BJ (cell line): Measurements from ENCODE around the gene CHAT. TPM values are rescaled to one million over a fixed set of nuclear protein-coding genes. Genes with fewer than 3 reads are reported as not detected.

Source experiments
- CTCF ChIA-PET: fragments of 350-600 bp; formaldehyde crosslinking; extraction: SDS; loops from one replicate; lab custom pipeline; 2021; ENCODE audit warnings: antibody characterized with exemption, inconsistent platforms; lab: Yijun Ruan, JAX
- POLR2A ChIA-PET: fragments of 300-600 bp; sonication (Branson Sonifier 250); formaldehyde crosslinking; extraction: SDS; loops from one replicate; lab custom pipeline; 2021; ENCODE audit warnings: antibody characterized with exemption; lab: Charles Lee
- DNase-seq: peaks from one replicate; pipeline ENCODE4 v3.0.0-alpha.2; 2011; ENCODE audit warnings: low read depth
- H3K27me3 ChIP-seq: 2 replicates; pipeline ENCODE4 v1.6.0; 2011; ENCODE audit warnings: low read length; ENCODE audit not compliant: control insufficient read depth, insufficient read depth
- H3K36me3 ChIP-seq: 2 replicates; pipeline ENCODE4 v1.5.1; 2011; ENCODE audit warnings: low read length; ENCODE audit not compliant: control insufficient read depth, insufficient read depth
- H3K4me3 ChIP-seq: 2 replicates; pipeline ENCODE4 v1.5.1; 2011; ENCODE audit warnings: low read depth, mild to moderate bottlenecking, control low read depth, low read length
- polyA plus RNA-seq: library from polyadenylated mRNA; depleted of rRNA; stranded (reverse); fragments of >200 nt; gene quantifications from 2 replicates; pipeline ENCODE4 v1.2.3, GENCODE V29; 2011
- TF ChIP-seq, protein P1 (sequence below): IDR thresholded peaks from 2 replicates; pipeline ENCODE4 v1.5.1; 2011; ENCODE audit warnings: low read depth, mild to moderate bottlenecking, control low read depth, inconsistent platforms, low read length, moderate library complexity; ENCODE audit not compliant: insufficient read depth

CHAT gene
- polyA plus RNA-seq, 1 experiment = not detected

DNA sequence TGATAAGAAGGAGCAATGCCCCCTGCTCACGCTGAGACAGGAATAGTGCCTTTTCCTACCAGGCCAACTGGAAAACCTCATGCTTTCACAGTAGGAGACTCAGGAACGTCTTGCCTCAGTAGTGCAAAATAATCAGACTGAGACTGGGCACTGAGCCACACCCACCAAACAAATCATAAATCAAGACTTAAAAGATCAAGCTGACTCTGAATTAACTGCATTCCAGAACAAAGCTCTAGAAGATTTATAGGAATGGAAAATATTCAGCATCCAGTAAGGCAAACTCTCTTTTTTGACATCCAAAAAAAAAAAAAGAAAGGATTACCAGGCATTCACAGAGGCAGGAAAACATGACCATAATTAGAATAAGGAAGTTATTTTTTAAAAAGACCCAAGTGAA lies 34.2 kb upstream of the CHAT start:
- Histone ChIP-seq H3K36me3 (no peaks in the 10 kb centered on the region), H3K27me3 (no peaks in the 10 kb centered on the region), H3K4me3 (no peak overlapping the region)
- ChIA-PET POLR2A (interaction anchor here (0.6 kb wide), 1 partner anchor 41 kb away, joined by 4 read pairs; no protein-coding TSS in a partner anchor), CTCF (interaction anchor here (7.9 kb wide), 1 partner anchor 15 kb away, joined by 41 read pairs; no protein-coding TSS in a partner anchor)
- TF ChIP-seq, protein P1, sequence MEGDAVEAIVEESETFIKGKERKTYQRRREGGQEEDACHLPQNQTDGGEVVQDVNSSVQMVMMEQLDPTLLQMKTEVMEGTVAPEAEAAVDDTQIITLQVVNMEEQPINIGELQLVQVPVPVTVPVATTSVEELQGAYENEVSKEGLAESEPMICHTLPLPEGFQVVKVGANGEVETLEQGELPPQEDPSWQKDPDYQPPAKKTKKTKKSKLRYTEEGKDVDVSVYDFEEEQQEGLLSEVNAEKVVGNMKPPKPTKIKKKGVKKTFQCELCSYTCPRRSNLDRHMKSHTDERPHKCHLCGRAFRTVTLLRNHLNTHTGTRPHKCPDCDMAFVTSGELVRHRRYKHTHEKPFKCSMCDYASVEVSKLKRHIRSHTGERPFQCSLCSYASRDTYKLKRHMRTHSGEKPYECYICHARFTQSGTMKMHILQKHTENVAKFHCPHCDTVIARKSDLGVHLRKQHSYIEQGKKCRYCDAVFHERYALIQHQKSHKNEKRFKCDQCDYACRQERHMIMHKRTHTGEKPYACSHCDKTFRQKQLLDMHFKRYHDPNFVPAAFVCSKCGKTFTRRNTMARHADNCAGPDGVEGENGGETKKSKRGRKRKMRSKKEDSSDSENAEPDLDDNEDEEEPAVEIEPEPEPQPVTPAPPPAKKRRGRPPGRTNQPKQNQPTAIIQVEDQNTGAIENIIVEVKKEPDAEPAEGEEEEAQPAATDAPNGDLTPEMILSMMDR = no peak
- DNase-seq = peak; percentile 55

DNA sequence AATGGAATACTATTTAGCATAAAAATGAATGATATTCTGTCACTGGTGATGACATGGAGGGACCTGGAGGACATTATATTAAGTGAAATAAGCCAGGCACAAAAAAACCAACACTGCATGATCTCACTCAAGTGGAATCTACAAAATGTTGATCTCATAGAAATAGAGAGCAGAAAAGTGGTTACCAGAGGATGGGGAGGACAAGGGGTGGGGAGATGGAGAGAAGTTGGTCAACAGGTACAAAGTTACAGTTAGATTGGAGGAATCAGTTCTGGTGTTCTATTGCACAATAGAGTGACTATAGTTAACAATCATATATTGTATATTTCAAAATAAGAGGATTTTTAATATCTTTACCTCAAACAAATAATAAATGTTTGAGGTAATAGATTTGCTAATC lies 28.4 kb upstream of the CHAT start:
- CTCF ChIA-PET = interaction anchor here (1.9 kb wide), 1 partner anchor 9 kb away, joined by 17 read pairs; no protein-coding TSS in a partner anchor
- no peak for DNase-seq

DNA sequence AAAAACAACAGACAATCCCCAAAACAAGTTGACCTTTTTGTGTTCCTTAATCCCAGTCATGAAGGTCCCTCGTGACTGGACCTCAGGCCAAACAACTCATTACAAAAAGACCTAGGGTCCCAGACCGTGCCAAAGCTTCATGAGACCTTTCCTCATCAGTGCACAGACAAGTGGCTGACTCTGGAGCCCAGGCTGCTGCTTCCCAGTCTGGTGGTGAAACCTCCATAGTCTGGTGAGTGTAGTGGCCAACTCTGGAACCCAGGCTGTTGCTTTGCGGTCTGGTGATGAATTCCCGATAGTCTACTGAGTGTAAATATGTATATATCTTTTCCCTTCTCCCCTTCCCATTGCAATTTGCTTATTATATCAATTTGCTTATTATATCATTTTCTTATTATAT lies 25.9 kb upstream of the CHAT start:
- Histone ChIP-seq H3K27me3 (no peaks in the 10 kb centered on the region), H3K4me3 (no peak overlapping the region), H3K36me3 (no peaks in the 10 kb centered on the region)
- CTCF ChIA-PET = no interaction called here
- no peak for DNase-seq
- TF ChIP-seq, protein P1 = no peak
- POLR2A ChIA-PET = no interaction called here

More for the DNA sequence above, 28.4 kb upstream of the CHAT start:
- Histone ChIP-seq H3K27me3 (no peaks in the 10 kb centered on the region), H3K4me3 (no peak overlapping the region), H3K36me3 (no peaks in the 10 kb centered on the region)
- POLR2A ChIA-PET = no interaction called here
- TF ChIP-seq, protein P1 = no peak

DNA sequence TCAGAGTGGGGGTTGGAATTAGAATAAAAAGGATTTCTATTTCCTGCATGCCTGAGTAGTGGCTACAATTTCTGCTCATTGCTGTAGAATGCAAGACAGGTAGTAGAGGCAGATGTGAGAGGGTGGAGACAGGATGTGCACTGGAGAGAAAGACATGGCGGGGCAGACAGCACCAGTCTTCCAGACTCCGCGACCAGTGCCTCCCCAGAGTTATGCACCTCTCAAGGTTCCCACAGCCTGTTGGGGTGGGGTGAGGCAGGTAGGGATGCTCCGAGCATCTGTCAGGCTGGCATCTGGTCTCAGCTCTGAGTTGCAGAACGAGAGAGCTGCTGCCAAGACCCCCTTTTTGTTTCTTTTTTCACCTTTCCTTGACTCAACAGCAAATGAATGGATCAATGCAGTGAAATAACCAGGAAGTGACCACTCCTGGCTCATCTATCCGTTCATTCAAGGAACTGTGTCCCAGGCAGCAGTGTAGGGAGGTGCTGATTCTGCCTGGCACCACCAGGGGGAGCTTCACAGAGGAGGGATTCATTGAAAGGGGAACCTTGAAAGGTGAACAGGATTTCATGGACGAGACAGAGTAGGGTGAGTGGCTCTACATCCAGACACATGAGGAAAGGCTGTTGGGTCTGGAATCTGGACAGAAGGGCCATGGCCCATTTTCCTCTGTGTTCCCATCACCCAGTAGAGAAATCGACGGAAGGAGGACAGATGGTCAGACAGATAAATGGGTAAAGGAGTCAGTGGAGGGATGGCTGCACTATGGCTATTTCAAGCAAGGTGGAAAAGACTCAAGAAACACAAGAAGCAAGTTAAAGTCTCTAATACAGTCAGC lies 20.9 kb upstream of the CHAT start:
- no peak for DNase-seq
- POLR2A ChIA-PET = no interaction called here
- Histone ChIP-seq H3K4me3 (no peak overlapping the region), H3K27me3 (no peaks in the 10 kb centered on the region), H3K36me3 (no peaks in the 10 kb centered on the region)
- TF ChIP-seq, protein P1 = peak; percentile 99
- CTCF ChIA-PET = interaction anchor here (0.8 to 4.1 kb wide), 21 partner anchors 8 to 632 kb away, joined by 3 to 41 read pairs (median 4); partner anchors contain the start of gene SLC18A3

DNA sequence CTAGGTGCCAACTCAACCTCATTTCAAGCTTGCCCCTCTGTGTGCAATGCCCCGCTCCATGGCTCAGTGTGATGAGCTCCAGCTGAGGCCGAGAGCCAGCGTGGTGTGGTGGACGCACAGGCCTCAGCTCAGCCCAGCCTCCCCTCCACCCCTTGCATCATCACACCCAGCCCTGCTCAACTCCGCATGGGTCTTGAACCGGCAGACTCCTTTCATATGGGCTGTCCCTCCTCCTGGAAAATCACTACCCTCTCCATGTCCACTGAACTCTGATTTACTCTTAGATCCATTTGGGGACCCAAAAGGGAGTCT lies 20.3 kb upstream of the CHAT start:
- ChIA-PET POLR2A (no interaction called here), CTCF (interaction anchor here (0.8 to 4.1 kb wide), 21 partner anchors 8 to 632 kb away, joined by 3 to 41 read pairs (median 4); partner anchors contain the start of gene SLC18A3)
- Histone ChIP-seq H3K36me3 (no peaks in the 10 kb centered on the region), H3K27me3 (no peaks in the 10 kb centered on the region), H3K4me3 (no peak overlapping the region)
- TF ChIP-seq, protein P1 = no peak
- no peak for DNase-seq
